SK-N-MC (cell line): ENCODE measurements around the gene KCNB1.

ENCODE experiments used
- EZH2 ChIP-seq: fragments of 200-600 bp; sonication (generic); IDR thresholded peaks from one replicate; pipeline ENCODE4 v1.6.1; 2017; ENCODE audit warnings: antibody characterized with exemption
- FOXP2 ChIP-seq: optimal IDR thresholded peaks from 2 replicates; pipeline ENCODE3; 2011; ENCODE audit warnings: mild to moderate bottlenecking, moderate library complexity; ENCODE audit not compliant: insufficient read depth; ENCODE audit errors: extremely low read length, control extremely low read depth
- POLR2AphosphoS5 ChIP-seq: IDR thresholded peaks from 2 replicates; pipeline ENCODE4 v1.6.1; 2012; ENCODE audit warnings: mild to moderate bottlenecking, low read depth, low read length, borderline replicate concordance

DNA sequence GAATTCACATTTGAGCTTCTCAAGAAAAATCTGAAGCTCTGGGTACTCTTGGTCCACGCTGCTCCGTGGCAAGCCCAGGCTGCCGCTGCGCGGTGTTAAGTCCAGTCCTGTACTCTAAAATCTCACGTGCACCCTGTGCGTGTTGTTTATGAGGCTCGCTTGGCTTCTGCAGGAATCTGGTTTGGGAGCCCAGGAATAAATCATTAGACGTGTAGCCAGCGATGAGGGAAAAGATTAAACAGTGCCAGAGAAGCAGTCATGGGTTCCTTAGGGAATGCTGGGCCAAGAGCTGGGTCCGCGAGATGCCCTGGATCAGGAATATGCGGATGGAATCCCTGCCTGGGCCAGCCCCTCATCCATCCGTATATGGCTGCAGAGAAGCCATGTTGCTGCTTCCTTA is 87.3 kb downstream of the KCNB1 start:
- TF ChIP-seq POLR2AphosphoS5 (no peak), EZH2 (no peak), FOXP2 (no peak)
